Hepatocyte (in vitro differentiated cells): ENCODE measurements around the gene KRT23.

Experiments
- CTCF ChIP-seq: fragments of 200-600 bp; sonication (generic); IDR thresholded peaks from 2 replicates; pipeline ENCODE4 v1.5.1; 2016; ENCODE audit warnings: antibody characterized with exemption, mild to moderate bottlenecking; ENCODE audit not compliant: poor library complexity
- EZH2 ChIP-seq: fragments of 200-600 bp; sonication (generic); IDR thresholded peaks from 2 replicates; pipeline ENCODE4 v1.6.1; 2016; ENCODE audit warnings: antibody characterized with exemption, mild to moderate bottlenecking, borderline replicate concordance

GRCh38 chr17:40879026-40879425 lies 58.4 kb downstream of the KRT23 start:
- TF ChIP-seq CTCF (no peak), EZH2 (no peak)
